Dermis microvascular lymphatic vessel endothelial cell (primary cell): ENCODE measurements around the gene RPL18. TPM values are rescaled to one million over a fixed set of nuclear protein-coding genes. Genes with fewer than 3 reads are reported as not detected.

Source experiments
- DNase-seq, 2 donors: peaks; one replicate each; pipeline versions ENCODE4 v3.0.0 to v3.0.0-alpha.2; 2010; ENCODE audit warnings: low read depth in 2 of 2
- total RNA-seq: library from RNA; depleted of rRNA; stranded (reverse); fragments of >200 nt; gene quantifications from 2 replicates; pipeline ENCODE4 v1.2.1, GENCODE V29; 2014

RPL18 gene
- total RNA-seq, 1 donor from 2014 or later = 2,423 TPM

GRCh38 chr19:48630296-48631063 lies 11.5 kb upstream of the RPL18 start:
- peak in 1 of 2 donors; percentile 77 for DNase-seq

- peak; percentile 74 to 86 for DNase-seq
Observed at GRCh38 chr19:48629599-48630295, 10.8 kb upstream of the RPL18 start.

- no peak for DNase-seq
Observed at GRCh38 chr19:48629297-48629598, 10.3 kb upstream of the RPL18 start.

GRCh38 chr19:48628486-48629296 lies 9.7 kb upstream of the RPL18 start:
- no peak for DNase-seq

GRCh38 chr19:48627865-48628314 lies 8.9 kb upstream of the RPL18 start:
- DNase-seq = no peak

GRCh38 chr19:48627201-48627864 lies 8.4 kb upstream of the RPL18 start:
- no peak for DNase-seq

- no peak for DNase-seq
Observed at GRCh38 chr19:48625891-48626327, 6.9 kb upstream of the RPL18 start.

GRCh38 chr19:48624791-48625723 lies 6.1 kb upstream of the RPL18 start:
- DNase-seq = no peak

GRCh38 chr19:48624067-48624594 lies 5.2 kb upstream of the RPL18 start:
- peak; percentile 93 to 99 for DNase-seq

- no peak for DNase-seq
Observed at GRCh38 chr19:48623556-48624066, 4.6 kb upstream of the RPL18 start.

GRCh38 chr19:48619692-48620585 lies 961 bp upstream of the RPL18 start:
- no peak for DNase-seq

GRCh38 chr19:48618278-48618915 lies 581 bp downstream of the RPL18 start:
- no peak for DNase-seq

- no peak for DNase-seq
Observed at GRCh38 chr19:48617146-48617937, 1.6 kb downstream of the RPL18 start.

- DNase-seq = no peak
Observed at GRCh38 chr19:48616491-48617056, 2.4 kb downstream of the RPL18 start.

GRCh38 chr19:48616041-48616436 lies 2.9 kb downstream of the RPL18 start:
- DNase-seq = no peak

GRCh38 chr19:48615231-48616040 lies 3.5 kb downstream of the RPL18 start:
- no peak for DNase-seq
